C4-2B (cell line): ENCODE results near the gene CD80.

Experiments used
- ZFX ChIP-seq: fragments of 450-650 bp; IDR thresholded peaks from 2 replicates; pipeline ENCODE4 v1.6.1; 2017
- TF ChIP-seq, protein P1 (sequence below): fragments of 450-650 bp; conservative IDR thresholded peaks from 2 replicates; pipeline ENCODE4 v1.5.1; 2017; ENCODE audit warnings: mild to moderate bottlenecking

- TF ChIP-seq, protein P1, sequence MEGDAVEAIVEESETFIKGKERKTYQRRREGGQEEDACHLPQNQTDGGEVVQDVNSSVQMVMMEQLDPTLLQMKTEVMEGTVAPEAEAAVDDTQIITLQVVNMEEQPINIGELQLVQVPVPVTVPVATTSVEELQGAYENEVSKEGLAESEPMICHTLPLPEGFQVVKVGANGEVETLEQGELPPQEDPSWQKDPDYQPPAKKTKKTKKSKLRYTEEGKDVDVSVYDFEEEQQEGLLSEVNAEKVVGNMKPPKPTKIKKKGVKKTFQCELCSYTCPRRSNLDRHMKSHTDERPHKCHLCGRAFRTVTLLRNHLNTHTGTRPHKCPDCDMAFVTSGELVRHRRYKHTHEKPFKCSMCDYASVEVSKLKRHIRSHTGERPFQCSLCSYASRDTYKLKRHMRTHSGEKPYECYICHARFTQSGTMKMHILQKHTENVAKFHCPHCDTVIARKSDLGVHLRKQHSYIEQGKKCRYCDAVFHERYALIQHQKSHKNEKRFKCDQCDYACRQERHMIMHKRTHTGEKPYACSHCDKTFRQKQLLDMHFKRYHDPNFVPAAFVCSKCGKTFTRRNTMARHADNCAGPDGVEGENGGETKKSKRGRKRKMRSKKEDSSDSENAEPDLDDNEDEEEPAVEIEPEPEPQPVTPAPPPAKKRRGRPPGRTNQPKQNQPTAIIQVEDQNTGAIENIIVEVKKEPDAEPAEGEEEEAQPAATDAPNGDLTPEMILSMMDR = no peak
- no peak for TF ChIP-seq ZFX
These were observed 73.9 kb downstream of the CD80 start for GRCh38 chr3:119485563-119485962.
